ENCODE results near the gene SCRN1. TPM values are rescaled to one million over a fixed set of nuclear protein-coding genes. Genes with fewer than 3 reads are reported as not detected.

SCRN1 gene
- polyA plus RNA-seq, 1 donor from 2014 or later, result 130 TPM

DNA sequence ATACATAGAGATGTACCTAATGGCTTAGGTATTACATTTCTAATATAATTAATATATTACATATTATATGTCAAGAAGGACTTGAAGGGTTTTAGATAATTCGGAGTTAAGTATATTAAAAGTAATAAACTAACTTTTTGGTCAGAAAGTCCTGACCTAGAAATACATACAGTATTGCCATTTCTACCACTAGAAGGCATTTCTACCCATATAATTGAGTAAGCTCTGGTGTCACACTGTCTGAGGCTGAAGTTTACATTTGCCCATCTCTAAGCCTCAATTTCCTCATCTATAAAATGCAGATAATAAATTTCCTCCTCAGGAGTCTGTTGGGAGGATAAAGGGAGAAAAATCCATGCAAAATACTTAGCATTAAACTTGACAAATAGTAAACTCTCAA, 29.8 kb upstream of the SCRN1 start:
- no peaks in the 10 kb centered on the region for H3K27me3 ChIP-seq (ENCODE audit: insufficient read depth, low read depth, low read length)
- no peak overlapping the region for H2AFZ ChIP-seq (ENCODE audit: low read depth, low read length)
- peaks cover 6% of the 10 kb centered on the region for H3K79me2 ChIP-seq (replicated peaks; ENCODE audit: insufficient read depth, low read length)
- TF ChIP-seq RAD21 (conservative IDR thresholded peaks at IDR 0.05) (no peak), POLR2AphosphoS5 (IDR thresholded peaks at IDR 0.05) (no peak)
- TF ChIP-seq, protein P1, sequence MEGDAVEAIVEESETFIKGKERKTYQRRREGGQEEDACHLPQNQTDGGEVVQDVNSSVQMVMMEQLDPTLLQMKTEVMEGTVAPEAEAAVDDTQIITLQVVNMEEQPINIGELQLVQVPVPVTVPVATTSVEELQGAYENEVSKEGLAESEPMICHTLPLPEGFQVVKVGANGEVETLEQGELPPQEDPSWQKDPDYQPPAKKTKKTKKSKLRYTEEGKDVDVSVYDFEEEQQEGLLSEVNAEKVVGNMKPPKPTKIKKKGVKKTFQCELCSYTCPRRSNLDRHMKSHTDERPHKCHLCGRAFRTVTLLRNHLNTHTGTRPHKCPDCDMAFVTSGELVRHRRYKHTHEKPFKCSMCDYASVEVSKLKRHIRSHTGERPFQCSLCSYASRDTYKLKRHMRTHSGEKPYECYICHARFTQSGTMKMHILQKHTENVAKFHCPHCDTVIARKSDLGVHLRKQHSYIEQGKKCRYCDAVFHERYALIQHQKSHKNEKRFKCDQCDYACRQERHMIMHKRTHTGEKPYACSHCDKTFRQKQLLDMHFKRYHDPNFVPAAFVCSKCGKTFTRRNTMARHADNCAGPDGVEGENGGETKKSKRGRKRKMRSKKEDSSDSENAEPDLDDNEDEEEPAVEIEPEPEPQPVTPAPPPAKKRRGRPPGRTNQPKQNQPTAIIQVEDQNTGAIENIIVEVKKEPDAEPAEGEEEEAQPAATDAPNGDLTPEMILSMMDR (IDR thresholded peaks at IDR 0.05; ENCODE audit: poor library complexity, severe bottlenecking), result no peak
- no peaks in the 10 kb centered on the region for H3K36me3 ChIP-seq (ENCODE audit: insufficient read depth, low read length)
- H3K9me2 ChIP-seq (ENCODE audit: insufficient read depth, low read length), result no peaks in the 10 kb centered on the region
- no peak overlapping the region for H3K4me2 ChIP-seq (ENCODE audit: low read length)
- H3K4me3 ChIP-seq (ENCODE audit: low read length), result no peak overlapping the region
- no peaks in the 10 kb centered on the region for H3F3A ChIP-seq (ENCODE audit: insufficient read depth, low read length, poor library complexity, severe bottlenecking)
- H3K27ac ChIP-seq (ENCODE audit: low read length), result no peak overlapping the region
- no peak overlapping the region for H3K9ac ChIP-seq (ENCODE audit: low read length)
- no peaks in the 10 kb centered on the region for H4K20me1 ChIP-seq (ENCODE audit: insufficient read depth)
- no peaks in the 10 kb centered on the region for H3K9me3 ChIP-seq (ENCODE audit: low read length)

DNA sequence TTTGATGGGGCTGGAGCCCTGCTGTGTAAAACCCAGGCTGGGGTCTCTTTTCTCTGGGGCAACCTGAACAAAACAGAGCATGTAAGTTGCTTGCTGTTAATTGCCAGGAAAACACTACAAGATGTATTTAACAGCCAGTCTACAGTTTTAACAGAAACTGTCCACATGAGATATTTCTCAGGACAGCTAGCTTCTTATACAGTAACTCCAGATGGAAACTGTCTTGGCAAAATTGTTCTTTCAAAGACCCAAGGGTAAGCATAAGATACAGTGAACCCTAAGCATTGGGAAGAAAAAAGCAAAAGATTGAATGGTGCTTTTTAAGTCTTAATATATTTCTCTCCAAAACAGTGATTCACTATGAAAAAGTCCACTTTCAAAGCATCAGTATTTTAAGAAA, 28.9 kb upstream of the SCRN1 start:
- H3K79me2 ChIP-seq (replicated peaks; ENCODE audit: insufficient read depth, low read length), result peaks cover 6% of the 10 kb centered on the region
- H4K20me1 ChIP-seq (ENCODE audit: insufficient read depth), result no peaks in the 10 kb centered on the region
- no peaks in the 10 kb centered on the region for H3F3A ChIP-seq (ENCODE audit: insufficient read depth, low read length, poor library complexity, severe bottlenecking)
- TF ChIP-seq RAD21 (conservative IDR thresholded peaks at IDR 0.05) (no peak), SMC3 (conservative IDR thresholded peaks at IDR 0.05; ENCODE audit: poor library complexity) (no peak), EP300 (conservative IDR thresholded peaks at IDR 0.05; ENCODE audit: poor library complexity, severe bottlenecking) (no peak), EZH2 (IDR thresholded peaks at IDR 0.05; ENCODE audit: borderline replicate concordance, insufficient read depth, low read length, poor library complexity, severe bottlenecking) (no peak), MXI1 (conservative IDR thresholded peaks at IDR 0.05; ENCODE audit: poor library complexity, severe bottlenecking) (no peak), POLR2AphosphoS5 (IDR thresholded peaks at IDR 0.05) (no peak), TAF1 (IDR thresholded peaks at IDR 0.05; ENCODE audit: low read depth) (no peak)
- TF ChIP-seq, protein P2, sequence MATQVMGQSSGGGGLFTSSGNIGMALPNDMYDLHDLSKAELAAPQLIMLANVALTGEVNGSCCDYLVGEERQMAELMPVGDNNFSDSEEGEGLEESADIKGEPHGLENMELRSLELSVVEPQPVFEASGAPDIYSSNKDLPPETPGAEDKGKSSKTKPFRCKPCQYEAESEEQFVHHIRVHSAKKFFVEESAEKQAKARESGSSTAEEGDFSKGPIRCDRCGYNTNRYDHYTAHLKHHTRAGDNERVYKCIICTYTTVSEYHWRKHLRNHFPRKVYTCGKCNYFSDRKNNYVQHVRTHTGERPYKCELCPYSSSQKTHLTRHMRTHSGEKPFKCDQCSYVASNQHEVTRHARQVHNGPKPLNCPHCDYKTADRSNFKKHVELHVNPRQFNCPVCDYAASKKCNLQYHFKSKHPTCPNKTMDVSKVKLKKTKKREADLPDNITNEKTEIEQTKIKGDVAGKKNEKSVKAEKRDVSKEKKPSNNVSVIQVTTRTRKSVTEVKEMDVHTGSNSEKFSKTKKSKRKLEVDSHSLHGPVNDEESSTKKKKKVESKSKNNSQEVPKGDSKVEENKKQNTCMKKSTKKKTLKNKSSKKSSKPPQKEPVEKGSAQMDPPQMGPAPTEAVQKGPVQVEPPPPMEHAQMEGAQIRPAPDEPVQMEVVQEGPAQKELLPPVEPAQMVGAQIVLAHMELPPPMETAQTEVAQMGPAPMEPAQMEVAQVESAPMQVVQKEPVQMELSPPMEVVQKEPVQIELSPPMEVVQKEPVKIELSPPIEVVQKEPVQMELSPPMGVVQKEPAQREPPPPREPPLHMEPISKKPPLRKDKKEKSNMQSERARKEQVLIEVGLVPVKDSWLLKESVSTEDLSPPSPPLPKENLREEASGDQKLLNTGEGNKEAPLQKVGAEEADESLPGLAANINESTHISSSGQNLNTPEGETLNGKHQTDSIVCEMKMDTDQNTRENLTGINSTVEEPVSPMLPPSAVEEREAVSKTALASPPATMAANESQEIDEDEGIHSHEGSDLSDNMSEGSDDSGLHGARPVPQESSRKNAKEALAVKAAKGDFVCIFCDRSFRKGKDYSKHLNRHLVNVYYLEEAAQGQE (IDR thresholded peaks at IDR 0.05; ENCODE audit: borderline replicate concordance), result no peak
- TF ChIP-seq, protein P1 (IDR thresholded peaks at IDR 0.05; ENCODE audit: poor library complexity, severe bottlenecking), result no peak
- no peak overlapping the region for H3K9ac ChIP-seq (ENCODE audit: low read length)
- no peak overlapping the region for H3K4me3 ChIP-seq (ENCODE audit: low read length)
- H3K9me2 ChIP-seq (ENCODE audit: insufficient read depth, low read length), result no peaks in the 10 kb centered on the region
- H3K4me2 ChIP-seq (ENCODE audit: low read length), result no peak overlapping the region
- H2AFZ ChIP-seq (ENCODE audit: low read depth, low read length), result no peak overlapping the region
- no peaks in the 10 kb centered on the region for H3K9me3 ChIP-seq (ENCODE audit: low read length)
- H3K27me3 ChIP-seq (ENCODE audit: insufficient read depth, low read depth, low read length), result no peaks in the 10 kb centered on the region
- H3K27ac ChIP-seq (ENCODE audit: low read length), result no peak overlapping the region
- no peaks in the 10 kb centered on the region for H3K36me3 ChIP-seq (ENCODE audit: insufficient read depth, low read length)

Measured in neural cell (in vitro differentiated cells).